Fibroblast of lung (primary cell): ENCODE results near the gene AHR. TPM values are rescaled to one million over a fixed set of nuclear protein-coding genes. Genes with fewer than 3 reads are reported as not detected.

Source experiments
- DNase-seq, 2 donors: peaks; one replicate each; pipeline versions ENCODE4 v3.0.0 to v3.0.0-alpha.2; 2010; ENCODE audit warnings: low read depth in 2 of 2
- H2AFZ ChIP-seq: 2 replicates; pipeline ENCODE4 v1.5.1; 2012; ENCODE audit warnings: low read length, control low read depth, inconsistent platforms
- H3K27ac ChIP-seq: 2 replicates; pipeline ENCODE4 v1.5.1; 2011; ENCODE audit warnings: low read length, control low read depth; ENCODE audit not compliant: insufficient read depth
- H3K27me3 ChIP-seq: 2 replicates; pipeline ENCODE4 v1.5.1; 2011; ENCODE audit warnings: mild to moderate bottlenecking, low read length; ENCODE audit not compliant: control insufficient read depth, insufficient read depth
- H3K36me3 ChIP-seq: 2 replicates; pipeline ENCODE4 v1.5.1; 2011; ENCODE audit warnings: low read length; ENCODE audit not compliant: control insufficient read depth, insufficient read depth
- H3K4me1 ChIP-seq: 2 replicates; pipeline ENCODE4 v1.5.1; 2011; ENCODE audit warnings: low read length; ENCODE audit not compliant: control insufficient read depth, insufficient read depth; ENCODE audit errors: extremely low read depth
- H3K4me2 ChIP-seq: 2 replicates; pipeline ENCODE4 v1.5.1; 2011; ENCODE audit warnings: low read length, control low read depth; ENCODE audit not compliant: insufficient read depth; ENCODE audit errors: extremely low read depth
- H3K4me3 ChIP-seq, 4 experiments: fragments of 200-600 bp in 1 of 4; sonication (generic) in 1 of 4; replicated peaks in 1 of 4; 2 replicates each; pipeline ENCODE4 v1.5.1; 2011 to 2016; ENCODE audit warnings: low read length in 4 of 4, low read depth in 3 of 4, mild to moderate bottlenecking in 3 of 4, control low read depth in 2 of 4, inconsistent platforms in 1 of 4, mixed read lengths in 1 of 4; ENCODE audit not compliant: insufficient read depth in 1 of 4; ENCODE audit errors: control extremely low read depth in 1 of 4
- H3K79me2 ChIP-seq: 2 replicates; pipeline ENCODE4 v1.5.1; 2012; ENCODE audit warnings: mild to moderate bottlenecking, low read length, inconsistent platforms; ENCODE audit not compliant: control insufficient read depth, insufficient read depth
- H3K9ac ChIP-seq: 2 replicates; pipeline ENCODE4 v1.5.1; 2011; ENCODE audit warnings: mild to moderate bottlenecking, low read length, control low read depth; ENCODE audit not compliant: insufficient read depth
- H3K9me3 ChIP-seq: 2 replicates; pipeline ENCODE4 v1.5.1; 2012; ENCODE audit warnings: low read depth, low read length; ENCODE audit not compliant: control insufficient read depth, insufficient read depth
- H4K20me1 ChIP-seq: 2 replicates; pipeline ENCODE4 v1.5.1; 2011; ENCODE audit warnings: low read length; ENCODE audit not compliant: control insufficient read depth, insufficient read depth; ENCODE audit errors: extremely low read depth
- EZH2 ChIP-seq: IDR thresholded peaks from 2 replicates; pipeline ENCODE4 v1.5.1; 2012; ENCODE audit warnings: low read length, control low read depth, mild to moderate bottlenecking; ENCODE audit errors: missing control alignments
- polyA plus RNA-seq, 2 donors: library from polyadenylated mRNA; depleted of rRNA in 1 of 2; stranded (reverse) in 1 of 2; unstranded in 1 of 2; fragments of >200 nt; gene quantifications; 2 replicates each; pipeline ENCODE4 v1.2.1, GENCODE V29; 2011 to 2012; ENCODE audit warnings: missing spikeins in 1 of 2
- total RNA-seq: library from RNA; depleted of rRNA; stranded (reverse); fragments of >200 nt; gene quantifications from 2 replicates; pipeline ENCODE4 v1.2.1, GENCODE V29; 2014
- TF ChIP-seq, protein P1 (sequence below), 2 donors: IDR thresholded peaks in 1 of 2; conservative IDR thresholded peaks in 1 of 2; 1 replicate in 1 of 2; 2 replicates in 1 of 2; pipeline ENCODE4 v1.5.1; 2011 to 2012; ENCODE audit warnings: low read length in 2 of 2, control low read depth in 1 of 2, inconsistent platforms in 1 of 2, low read depth in 1 of 2, mild to moderate bottlenecking in 1 of 2

AHR gene
- total and polyA plus RNA-seq, 2 donors (not counting 1 experiment from before 2014, with no cell fraction given), result 15.4 to 84.4 TPM

DNA sequence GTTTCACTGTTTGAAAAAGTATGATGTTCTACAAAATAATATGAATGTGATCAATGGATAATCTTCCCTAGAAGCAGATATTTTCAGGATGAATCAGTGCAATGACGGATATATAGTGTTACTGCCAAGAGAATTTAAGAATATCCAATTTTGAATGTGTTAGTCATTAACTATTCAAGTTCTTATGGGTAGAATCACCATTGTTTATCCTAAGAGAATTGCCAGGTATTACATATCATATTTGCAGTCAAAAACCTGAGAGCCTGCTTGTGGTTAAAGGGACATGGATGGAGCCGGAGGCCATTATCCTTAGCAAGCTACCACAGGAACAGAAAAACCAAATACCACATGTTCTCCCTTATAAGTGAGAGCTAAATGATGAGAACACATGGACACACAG is 26.9 kb downstream of the AHR start:
- no peak overlapping the region for H3K4me3 ChIP-seq
- no peak for TF ChIP-seq EZH2
- TF ChIP-seq, protein P1, sequence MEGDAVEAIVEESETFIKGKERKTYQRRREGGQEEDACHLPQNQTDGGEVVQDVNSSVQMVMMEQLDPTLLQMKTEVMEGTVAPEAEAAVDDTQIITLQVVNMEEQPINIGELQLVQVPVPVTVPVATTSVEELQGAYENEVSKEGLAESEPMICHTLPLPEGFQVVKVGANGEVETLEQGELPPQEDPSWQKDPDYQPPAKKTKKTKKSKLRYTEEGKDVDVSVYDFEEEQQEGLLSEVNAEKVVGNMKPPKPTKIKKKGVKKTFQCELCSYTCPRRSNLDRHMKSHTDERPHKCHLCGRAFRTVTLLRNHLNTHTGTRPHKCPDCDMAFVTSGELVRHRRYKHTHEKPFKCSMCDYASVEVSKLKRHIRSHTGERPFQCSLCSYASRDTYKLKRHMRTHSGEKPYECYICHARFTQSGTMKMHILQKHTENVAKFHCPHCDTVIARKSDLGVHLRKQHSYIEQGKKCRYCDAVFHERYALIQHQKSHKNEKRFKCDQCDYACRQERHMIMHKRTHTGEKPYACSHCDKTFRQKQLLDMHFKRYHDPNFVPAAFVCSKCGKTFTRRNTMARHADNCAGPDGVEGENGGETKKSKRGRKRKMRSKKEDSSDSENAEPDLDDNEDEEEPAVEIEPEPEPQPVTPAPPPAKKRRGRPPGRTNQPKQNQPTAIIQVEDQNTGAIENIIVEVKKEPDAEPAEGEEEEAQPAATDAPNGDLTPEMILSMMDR (conservative IDR thresholded peaks at IDR 0.05 in 1 of 2, IDR thresholded peaks at IDR 0.05 in 1 of 2; ENCODE audit: low read depth in 1 of 2, low read length in 2 of 2), result no peak
- no peak overlapping the region for H3K9ac ChIP-seq
- no peaks in the 10 kb centered on the region for H3K4me1 ChIP-seq
- H3K9me3 ChIP-seq, result no peaks in the 10 kb centered on the region
- no peak overlapping the region for H3K4me2 ChIP-seq
- H3K27ac ChIP-seq, result no peak overlapping the region
- peaks cover 6% of the 10 kb centered on the region for H3K79me2 ChIP-seq
- no peaks in the 10 kb centered on the region for H3K27me3 ChIP-seq
- no peaks in the 10 kb centered on the region for H4K20me1 ChIP-seq
- no peak overlapping the region for H2AFZ ChIP-seq
- DNase-seq, result peak in 1 of 2 donors; percentile 76
- H3K36me3 ChIP-seq, result peaks cover 2% of the 10 kb centered on the region

DNA sequence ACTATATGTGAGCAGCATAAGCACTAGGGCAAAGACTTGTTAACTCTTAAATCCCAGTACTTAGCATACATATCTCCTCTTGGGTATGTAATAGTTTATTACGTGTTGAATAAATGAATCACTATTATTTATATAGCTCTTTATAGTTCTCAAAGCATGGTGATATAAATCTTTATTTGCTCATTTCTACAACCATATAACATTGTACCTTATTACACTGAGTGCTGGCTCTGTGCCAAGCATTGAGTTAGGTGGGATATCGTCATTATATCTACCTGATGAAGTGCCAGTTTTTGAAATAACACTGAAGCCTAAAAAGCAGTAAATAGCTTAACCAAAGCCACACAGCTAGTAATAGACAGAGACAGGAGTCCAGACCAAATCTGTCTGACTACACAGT is 27.9 kb downstream of the AHR start:
- Histone ChIP-seq H3K9ac (no peak overlapping the region), H2AFZ (no peak overlapping the region), H3K4me1 (no peaks in the 10 kb centered on the region), H3K36me3 (peaks cover 3% of the 10 kb centered on the region), H4K20me1 (no peaks in the 10 kb centered on the region), H3K27ac (no peak overlapping the region), H3K4me3 (no peak overlapping the region), H3K9me3 (no peaks in the 10 kb centered on the region), H3K27me3 (no peaks in the 10 kb centered on the region), H3K4me2 (no peak overlapping the region), H3K79me2 (peaks cover 6% of the 10 kb centered on the region)
- no peak for DNase-seq
- TF ChIP-seq, protein P1 (conservative IDR thresholded peaks at IDR 0.05 in 1 of 2, IDR thresholded peaks at IDR 0.05 in 1 of 2; ENCODE audit: low read depth in 1 of 2, low read length in 2 of 2), result no peak
- no peak for TF ChIP-seq EZH2

DNA sequence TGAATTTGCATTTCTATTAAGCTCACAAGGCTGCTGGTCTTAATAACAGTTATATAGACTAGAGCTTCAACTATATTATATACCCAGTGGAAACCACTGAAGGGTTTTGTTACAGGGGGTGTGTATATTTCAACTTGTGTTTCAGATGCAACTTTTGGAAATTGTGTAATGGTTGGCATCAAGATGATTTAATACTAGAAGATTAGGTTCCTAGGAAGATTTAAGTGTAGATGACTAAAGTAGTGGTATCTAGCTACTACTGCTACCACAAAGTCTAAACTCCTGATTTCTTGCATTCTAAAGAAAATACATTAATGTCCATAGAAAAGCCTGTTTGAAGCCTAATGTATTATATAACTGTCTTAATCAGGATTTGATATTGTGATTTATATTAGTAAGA is 30.2 kb downstream of the AHR start:
- TF ChIP-seq, protein P1 (conservative IDR thresholded peaks at IDR 0.05 in 1 of 2, IDR thresholded peaks at IDR 0.05 in 1 of 2; ENCODE audit: low read depth in 1 of 2, low read length in 2 of 2), result no peak
- no peak for TF ChIP-seq EZH2
- H3K36me3 ChIP-seq, result peaks cover 1% of the 10 kb centered on the region
- no peak overlapping the region for H2AFZ ChIP-seq
- H3K27ac ChIP-seq, result no peak overlapping the region
- H3K27me3 ChIP-seq, result no peaks in the 10 kb centered on the region
- peaks cover 6% of the 10 kb centered on the region for H3K4me1 ChIP-seq
- DNase-seq, result no peak
- H3K79me2 ChIP-seq, result peaks cover 3% of the 10 kb centered on the region
- no peak overlapping the region for H3K9ac ChIP-seq
- no peak overlapping the region for H3K4me2 ChIP-seq
- H4K20me1 ChIP-seq, result no peaks in the 10 kb centered on the region
- H3K4me3 ChIP-seq, result no peak overlapping the region
- no peaks in the 10 kb centered on the region for H3K9me3 ChIP-seq
